Measurements from ENCODE around the gene ENOX1.

DNA sequence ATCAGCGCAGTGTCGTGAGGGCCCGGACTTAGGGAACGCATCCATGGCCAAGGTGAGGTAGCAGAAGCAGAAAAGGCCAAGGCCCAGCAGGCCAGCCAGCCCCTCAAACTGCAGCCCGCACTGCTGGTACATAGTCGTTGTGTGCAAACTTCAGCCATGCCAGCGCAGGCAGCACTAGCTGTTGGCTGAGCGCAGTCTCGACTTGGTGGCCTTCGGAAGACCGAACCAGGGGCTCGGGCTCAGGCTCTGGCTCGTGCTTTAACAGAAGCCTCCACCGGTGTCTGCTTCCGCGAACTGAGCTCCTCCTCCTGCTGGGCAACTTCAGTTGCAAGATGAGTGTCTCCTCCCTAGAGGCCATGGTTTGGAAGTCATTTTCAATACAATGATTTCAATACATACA, 605.9 kb downstream of the ENOX1 start:
- TF ChIP-seq, protein P1, sequence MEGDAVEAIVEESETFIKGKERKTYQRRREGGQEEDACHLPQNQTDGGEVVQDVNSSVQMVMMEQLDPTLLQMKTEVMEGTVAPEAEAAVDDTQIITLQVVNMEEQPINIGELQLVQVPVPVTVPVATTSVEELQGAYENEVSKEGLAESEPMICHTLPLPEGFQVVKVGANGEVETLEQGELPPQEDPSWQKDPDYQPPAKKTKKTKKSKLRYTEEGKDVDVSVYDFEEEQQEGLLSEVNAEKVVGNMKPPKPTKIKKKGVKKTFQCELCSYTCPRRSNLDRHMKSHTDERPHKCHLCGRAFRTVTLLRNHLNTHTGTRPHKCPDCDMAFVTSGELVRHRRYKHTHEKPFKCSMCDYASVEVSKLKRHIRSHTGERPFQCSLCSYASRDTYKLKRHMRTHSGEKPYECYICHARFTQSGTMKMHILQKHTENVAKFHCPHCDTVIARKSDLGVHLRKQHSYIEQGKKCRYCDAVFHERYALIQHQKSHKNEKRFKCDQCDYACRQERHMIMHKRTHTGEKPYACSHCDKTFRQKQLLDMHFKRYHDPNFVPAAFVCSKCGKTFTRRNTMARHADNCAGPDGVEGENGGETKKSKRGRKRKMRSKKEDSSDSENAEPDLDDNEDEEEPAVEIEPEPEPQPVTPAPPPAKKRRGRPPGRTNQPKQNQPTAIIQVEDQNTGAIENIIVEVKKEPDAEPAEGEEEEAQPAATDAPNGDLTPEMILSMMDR (IDR thresholded peaks at IDR 0.05; ENCODE audit: low read length): no peak
- no peak for TF ChIP-seq EZH2 (IDR thresholded peaks at IDR 0.05; ENCODE audit: borderline replicate concordance, low read length)

Data from OCI-LY1 (cell line).